ENCODE data around the gene STUB1. TPM values are rescaled to one million over a fixed set of nuclear protein-coding genes. Genes with fewer than 3 reads are reported as not detected.

Gene STUB1
- total RNA-seq, 1 experiment from 2014 or later = 111 TPM

GRCh38 chr16:725463-726187, 45.4 kb downstream of the STUB1 start:
- peak overlapping the region; percentile 58 for H3K9ac ChIP-seq (ENCODE audit: low read length)
- H3K27me3 ChIP-seq (ENCODE audit: insufficient read depth, low read length) = no peaks in the 10 kb centered on the region
- H3K9me2 ChIP-seq (ENCODE audit: insufficient read depth) = no peaks in the 10 kb centered on the region
- peak overlapping the region; percentile 39 to 89 for H3K4me3 ChIP-seq (replicated peaks in 1 of 2; ENCODE audit: low read depth in 1 of 2, low read length in 2 of 2)
- H2AFZ ChIP-seq (ENCODE audit: low read depth, low read length, poor library complexity, severe bottlenecking) = no peak overlapping the region
- H3K4me2 ChIP-seq (ENCODE audit: low read length) = peak overlapping the region; percentile 99
- no peaks in the 10 kb centered on the region for H3K36me3 ChIP-seq (ENCODE audit: control insufficient read depth in 1 of 2, insufficient read depth in 2 of 2, low read length in 2 of 2)
- H3K9me3 ChIP-seq (ENCODE audit: control insufficient read depth in 1 of 2, insufficient read depth in 1 of 2, low read depth in 1 of 2, low read length in 2 of 2) = no peaks in the 10 kb centered on the region
- H3K79me2 ChIP-seq (ENCODE audit: insufficient read depth, low read length) = peaks cover 26% of the 10 kb centered on the region; the same call in 1 of the 2 replicates
- intact Hi-C loops (cut with micrococcal nuclease) = no loop called here
- ChIA-PET POLR2A (interaction anchor here (0.6 to 3.5 kb wide), 3 partner anchors 10 to 35 kb away, joined by 3 to 20 read pairs (median 12); partner anchors contain the start of genes METRN and MSLN), RAD21 (ENCODE audit: low non-redundant PET in 1 of 2, low total read pairs in 2 of 2, uncharacterized antibody in 2 of 2, unreplicated experiment in 2 of 2) (interaction anchor here in 1 of 2 experiments (0.5 kb wide), 1 partner anchor 12 kb away, joined by 4 read pairs; no protein-coding TSS in a partner anchor), CTCF (interaction anchor here (0.7 to 2.6 kb wide), 2 partner anchors 10 to 13 kb away, joined by 3 to 11 read pairs; no protein-coding TSS in a partner anchor)
- peak overlapping the region; percentile 96 for H3K27ac ChIP-seq (ENCODE audit: low read depth, low read length)
- no peak for TF ChIP-seq EGR1 (IDR thresholded peaks at IDR 0.05; ENCODE audit: low read depth)
- no peak for TF ChIP-seq EZH2phosphoT487 (IDR thresholded peaks at IDR 0.05; ENCODE audit: borderline replicate concordance)
- no peak for TF ChIP-seq FOSL1 (IDR thresholded peaks at IDR 0.05; ENCODE audit: low read depth)
- DNase-seq (ENCODE audit: low read depth, low spot score) = no peak
- ATAC-seq = no peak
- no peaks in the 10 kb centered on the region for H4K20me1 ChIP-seq (ENCODE audit: insufficient read depth)
- no TSS peak for BruUV-seq (replicated peaks)
- peaks cover 9 to 52% of the 10 kb centered on the region in 2 experiments for H3K4me1 ChIP-seq (ENCODE audit: control insufficient read depth in 1 of 2, insufficient read depth in 2 of 2, low read length in 2 of 2)

GRCh38 chr16:726188-726437, 45.9 kb downstream of the STUB1 start:
- peak overlapping the region; percentile 96 for H3K27ac ChIP-seq (ENCODE audit: low read depth, low read length)
- peaks cover 26% of the 10 kb centered on the region; the same call in 1 of the 2 replicates for H3K79me2 ChIP-seq (ENCODE audit: insufficient read depth, low read length)
- H3K4me2 ChIP-seq (ENCODE audit: low read length) = peak overlapping the region; percentile 99
- ChIA-PET RAD21 (ENCODE audit: low non-redundant PET in 1 of 2, low total read pairs in 2 of 2, uncharacterized antibody in 2 of 2, unreplicated experiment in 2 of 2) (no interaction called here), CTCF (interaction anchor here (0.7 to 2.6 kb wide), 2 partner anchors 10 to 13 kb away, joined by 3 to 11 read pairs; no protein-coding TSS in a partner anchor), POLR2A (interaction anchor here (0.6 to 3.5 kb wide), 3 partner anchors 11 to 35 kb away, joined by 3 to 20 read pairs (median 12); partner anchors contain the start of genes METRN and MSLN)
- intact Hi-C loops (cut with micrococcal nuclease) = no loop called here
- H3K9me3 ChIP-seq (ENCODE audit: control insufficient read depth in 1 of 2, insufficient read depth in 1 of 2, low read depth in 1 of 2, low read length in 2 of 2) = no peaks in the 10 kb centered on the region
- ATAC-seq (no peak), DNase-seq (ENCODE audit: low read depth, low spot score) (no peak)
- no peaks in the 10 kb centered on the region for H3K9me2 ChIP-seq (ENCODE audit: insufficient read depth)
- no peak overlapping the region for H2AFZ ChIP-seq (ENCODE audit: low read depth, low read length, poor library complexity, severe bottlenecking)
- peak overlapping the region; percentile 39 to 89 for H3K4me3 ChIP-seq (replicated peaks in 1 of 2; ENCODE audit: low read depth in 1 of 2, low read length in 2 of 2)
- no peaks in the 10 kb centered on the region for H4K20me1 ChIP-seq (ENCODE audit: insufficient read depth)
- H3K36me3 ChIP-seq (ENCODE audit: control insufficient read depth in 1 of 2, insufficient read depth in 2 of 2, low read length in 2 of 2) = no peaks in the 10 kb centered on the region
- no peaks in the 10 kb centered on the region for H3K27me3 ChIP-seq (ENCODE audit: insufficient read depth, low read length)
- no TSS peak for BruUV-seq (replicated peaks)
- TF ChIP-seq ZNF274 (IDR thresholded peaks at IDR 0.05; ENCODE audit: low read depth, low read length) (no peak), CBX3 (IDR thresholded peaks at IDR 0.05; ENCODE audit: low read depth) (no peak), EGR1 (IDR thresholded peaks at IDR 0.05; ENCODE audit: low read depth) (no peak)
- H3K9ac ChIP-seq (ENCODE audit: low read length) = peak overlapping the region; percentile 58
- H3K4me1 ChIP-seq (ENCODE audit: control insufficient read depth in 1 of 2, insufficient read depth in 2 of 2, low read length in 2 of 2) = peaks cover 9 to 52% of the 10 kb centered on the region in 2 experiments
